ENCODE data around the gene DHX58. TPM values are rescaled to one million over a fixed set of nuclear protein-coding genes. Genes with fewer than 3 reads are reported as not detected.

Gene DHX58
- total RNA-seq, 1 donor from 2014 or later = not detected

- no peak overlapping the region for H3K9ac ChIP-seq
- peaks cover 8% of the 10 kb centered on the region for H3K27me3 Mint-ChIP-seq (ENCODE audit: insufficient read depth, low read depth)
- no peak overlapping the region for H2AFZ ChIP-seq (replicated peaks)
- H3K9me3 Mint-ChIP-seq = no peaks in the 10 kb centered on the region
- peaks cover 18% of the 10 kb centered on the region for H3K36me3 Mint-ChIP-seq
- TF ChIP-seq CTCF (IDR thresholded peaks at IDR 0.05) (no peak), EZH2phosphoT487 (IDR thresholded peaks at IDR 0.05) (no peak), EZH2 (IDR thresholded peaks at IDR 0.05) (no peak)
- H3K4me3 ChIP-seq = no peak overlapping the region
- H3K9me3 ChIP-seq (ENCODE audit: low read depth) = no peaks in the 10 kb centered on the region
- H3K27ac Mint-ChIP-seq = no peak overlapping the region
- no peak overlapping the region for H3K27ac ChIP-seq
- H3K79me2 ChIP-seq (ENCODE audit: low read depth) = peaks cover 14% of the 10 kb centered on the region
- H3K4me3 Mint-ChIP-seq = no peak overlapping the region
- H3K27me3 ChIP-seq = no peaks in the 10 kb centered on the region
- H3F3A ChIP-seq (ENCODE audit: low read depth) = no peaks in the 10 kb centered on the region
- no peaks in the 10 kb centered on the region for H3K4me1 ChIP-seq
- H4K20me1 ChIP-seq (ENCODE audit: low read depth) = peaks cover 39% of the 10 kb centered on the region
- no peak overlapping the region for H3K4me2 ChIP-seq
- H3K4me1 Mint-ChIP-seq = peaks cover 14% of the 10 kb centered on the region
- H3K36me3 ChIP-seq = peaks cover 4% of the 10 kb centered on the region
- no peak for DNase-seq (ENCODE audit: low spot score)
Measured at GRCh38 chr17:42131232-42131631, 18.7 kb upstream of the DHX58 start.

- H3K36me3 Mint-ChIP-seq = peaks cover 20% of the 10 kb centered on the region
- peaks cover 11% of the 10 kb centered on the region for H3K79me2 ChIP-seq (ENCODE audit: low read depth)
- H3K27ac ChIP-seq = no peak overlapping the region
- peaks cover 8% of the 10 kb centered on the region for H3K27me3 Mint-ChIP-seq (ENCODE audit: insufficient read depth, low read depth)
- no peak overlapping the region for H3K4me3 Mint-ChIP-seq
- H2AFZ ChIP-seq (replicated peaks) = no peak overlapping the region
- H3K36me3 ChIP-seq = peaks cover 4% of the 10 kb centered on the region
- no peaks in the 10 kb centered on the region for H3K9me3 ChIP-seq (ENCODE audit: low read depth)
- H3K4me1 ChIP-seq = no peaks in the 10 kb centered on the region
- H4K20me1 ChIP-seq (ENCODE audit: low read depth) = peaks cover 32% of the 10 kb centered on the region
- no peak overlapping the region for H3K9ac ChIP-seq
- no peak for DNase-seq (ENCODE audit: low spot score)
- H3F3A ChIP-seq (ENCODE audit: low read depth) = no peaks in the 10 kb centered on the region
- H3K27ac Mint-ChIP-seq = no peak overlapping the region
- no peaks in the 10 kb centered on the region for H3K9me3 Mint-ChIP-seq
- TF ChIP-seq EZH2 (IDR thresholded peaks at IDR 0.05) (no peak), EZH2phosphoT487 (IDR thresholded peaks at IDR 0.05) (no peak), CTCF (IDR thresholded peaks at IDR 0.05) (no peak)
- H3K4me2 ChIP-seq = no peak overlapping the region
- no peaks in the 10 kb centered on the region for H3K27me3 ChIP-seq
- no peak overlapping the region for H3K4me3 ChIP-seq
- H3K4me1 Mint-ChIP-seq = peaks cover 14% of the 10 kb centered on the region
Measured at GRCh38 chr17:42130310-42130936, 17.9 kb upstream of the DHX58 start.

- Mint-ChIP-seq H3K27ac (no peak overlapping the region), H3K36me3 (peaks cover 22% of the 10 kb centered on the region)
- H3K27ac ChIP-seq = no peak overlapping the region
Measured at GRCh38 chr17:42129109-42129837, 16.8 kb upstream of the DHX58 start.

More at GRCh38 chr17:42129109-42129837, 16.8 kb upstream of the DHX58 start:
- no peaks in the 10 kb centered on the region for H3K4me1 ChIP-seq
- H3K4me1 Mint-ChIP-seq = peaks cover 14% of the 10 kb centered on the region
- H3K4me2 ChIP-seq = no peak overlapping the region
- H3F3A ChIP-seq (ENCODE audit: low read depth) = peaks cover 4% of the 10 kb centered on the region
- peaks cover 7% of the 10 kb centered on the region for H3K79me2 ChIP-seq (ENCODE audit: low read depth)
- peaks cover 8% of the 10 kb centered on the region for H3K27me3 Mint-ChIP-seq (ENCODE audit: insufficient read depth, low read depth)
- no peaks in the 10 kb centered on the region for H3K9me3 Mint-ChIP-seq
- peaks cover 30% of the 10 kb centered on the region for H4K20me1 ChIP-seq (ENCODE audit: low read depth)
- H3K9me3 ChIP-seq (ENCODE audit: low read depth) = no peaks in the 10 kb centered on the region
- no peak overlapping the region for H3K4me3 ChIP-seq
- no peak overlapping the region for H3K9ac ChIP-seq
- no peaks in the 10 kb centered on the region for H3K27me3 ChIP-seq
- TF ChIP-seq CTCF (IDR thresholded peaks at IDR 0.05) (no peak), EZH2 (IDR thresholded peaks at IDR 0.05) (no peak), EZH2phosphoT487 (IDR thresholded peaks at IDR 0.05) (no peak)
- peaks cover 4% of the 10 kb centered on the region for H3K36me3 ChIP-seq
- DNase-seq (ENCODE audit: low spot score) = no peak
- H3K4me3 Mint-ChIP-seq = no peak overlapping the region
- H2AFZ ChIP-seq (replicated peaks) = no peak overlapping the region

Measured in neural progenitor cell (in vitro differentiated cells).